ENCODE measurements around the gene HTR5A. TPM values are rescaled to one million over a fixed set of nuclear protein-coding genes. Genes with fewer than 3 reads are reported as not detected.

The HTR5A gene
- total RNA-seq = not detected in 2 replicates

GRCh38 chr7:155069992-155070751 lies at the start of gene HTR5A:
TSS of gene HTR5A (plus strand) at chr7:155070324. CDS start at chr7:155070900, 576 bp downstream.

Small RNA genes within 50 kb of the gene (small RNA-seq; reads per million reads assigned to genes)
- gene AC092628.1 = not detected

Other genes with a start within 250 kb of the HTR5A start
- gene PAXIP1, start 67.2 kb upstream of the HTR5A start, total RNA-seq = 7.8 and 8.0 TPM in 2 replicates
- gene INSIG1, start 227.6 kb downstream of the HTR5A start, total RNA-seq = 216 and 402 TPM in 2 replicates

Data from articular chondrocyte of knee joint (primary cell).